Stimulated activated CD4-positive, alpha-beta T cell treated with anti-CD3 and anti-CD28 coated beads, Interleukin-1b, Interleukin-23, amount 100 ng/mL, for 4 hours (primary cell): ENCODE data around the gene CREBBP.

Source experiments
- DNase-seq, 2 donors: peaks; one replicate each; pipeline ENCODE4 v3.0.0-alpha.2; 2020; ENCODE audit warnings: low read depth in 2 of 2

The CREBBP gene

DNA sequence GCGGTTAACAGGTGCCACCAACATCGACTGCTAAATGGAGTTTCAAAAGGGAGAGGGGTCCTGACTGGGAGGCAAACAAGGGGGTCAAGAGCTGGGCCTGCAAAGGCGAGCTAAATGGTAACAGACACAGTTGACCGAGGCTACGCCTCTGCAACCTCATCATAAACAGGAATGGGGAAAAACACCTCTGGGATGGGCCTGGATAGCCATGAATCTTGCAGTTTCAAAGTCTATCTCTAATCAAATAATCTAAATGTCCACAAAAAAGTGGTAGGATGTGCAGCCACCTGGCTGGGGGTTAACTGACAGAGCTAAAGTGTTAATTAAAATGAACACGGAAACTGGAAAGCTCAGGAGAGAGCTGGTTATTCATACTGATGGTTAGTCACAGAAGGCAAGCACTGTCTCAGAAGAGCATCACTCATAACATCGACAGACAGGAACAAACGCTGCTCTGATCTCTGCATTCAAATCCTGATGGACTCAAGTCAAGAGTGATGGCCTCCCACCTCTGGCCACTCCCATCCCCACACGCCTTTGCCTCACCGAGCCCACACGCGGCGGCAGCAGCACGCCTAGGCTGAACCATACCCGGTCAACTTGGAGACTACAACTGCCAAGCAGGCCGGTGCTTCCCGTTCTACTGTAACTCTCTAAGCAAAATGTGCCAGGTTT lies 56.3 kb downstream of the CREBBP start:
- DNase-seq, result no peak

DNA sequence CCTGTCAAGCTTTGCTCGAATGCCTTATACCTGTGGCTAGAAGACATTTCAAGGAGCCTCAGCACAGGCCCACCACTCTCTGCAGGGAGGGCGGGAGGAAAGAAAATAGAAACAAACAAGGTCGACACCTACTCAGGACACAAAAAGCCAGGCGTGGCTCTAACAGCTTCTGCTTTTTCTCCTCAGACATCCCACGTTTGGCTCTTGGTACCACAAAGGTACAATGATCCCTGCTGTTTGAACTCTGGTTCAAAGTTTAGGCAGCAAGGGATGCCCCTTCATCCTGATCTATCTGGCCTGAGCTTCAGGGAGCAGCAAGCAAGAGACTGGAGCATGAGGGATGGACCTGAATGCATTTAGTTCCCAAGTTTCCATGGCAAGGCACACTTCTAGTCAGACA lies 57.1 kb downstream of the CREBBP start:
- DNase-seq, result no peak

DNA sequence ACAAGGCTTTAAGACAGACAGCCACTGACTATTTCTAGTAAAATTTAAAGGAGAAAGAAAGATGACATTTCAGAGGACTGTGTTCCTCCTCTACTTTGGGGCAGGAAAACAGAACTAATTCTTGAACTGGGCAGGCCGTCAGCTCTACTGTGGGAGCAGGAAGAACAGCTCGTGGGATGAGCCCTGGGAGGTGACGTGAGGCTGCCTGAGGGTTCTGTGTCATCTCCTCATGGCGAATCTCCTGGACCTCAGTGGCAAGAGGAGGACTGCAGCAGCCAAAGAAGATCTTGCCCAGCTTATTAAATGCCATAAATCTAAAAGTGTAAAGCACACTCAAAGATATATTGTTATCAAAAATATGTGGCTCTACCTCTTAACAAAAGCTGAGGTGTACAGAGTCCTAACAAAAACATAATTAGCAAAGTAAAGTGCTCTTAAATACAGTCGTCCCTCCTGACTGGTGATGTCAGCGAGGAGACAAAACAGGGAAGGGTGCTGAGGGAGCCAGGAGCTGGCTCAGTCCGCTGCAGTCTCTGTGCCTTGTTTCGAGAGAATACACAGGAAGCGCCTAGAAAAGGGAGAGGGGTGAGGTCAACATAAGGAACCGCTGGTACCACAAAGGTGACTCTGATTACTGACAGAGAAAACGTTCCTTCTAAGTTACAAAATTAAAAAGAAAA lies 58.0 kb downstream of the CREBBP start:
- DNase-seq, result no peak

DNA sequence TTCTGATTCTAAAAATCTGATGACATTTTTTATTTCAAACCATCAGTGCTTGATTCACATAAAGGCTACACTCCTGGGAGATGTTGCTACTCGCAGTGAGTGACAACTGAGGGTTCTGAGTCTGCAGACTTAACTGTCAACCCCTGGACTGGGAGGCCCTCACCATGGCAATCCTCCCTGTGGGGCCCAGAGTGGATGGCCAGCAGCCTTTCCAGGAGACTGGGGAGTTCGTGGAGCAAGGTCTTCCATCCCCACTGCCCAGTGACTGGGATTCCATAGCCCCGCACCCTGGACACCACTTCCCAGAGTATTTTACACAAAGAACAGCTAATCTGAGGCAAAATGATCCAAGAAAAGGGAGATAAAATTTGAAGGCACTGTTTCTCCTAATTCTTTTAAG lies 59.3 kb downstream of the CREBBP start:
- DNase-seq, result no peak

DNA sequence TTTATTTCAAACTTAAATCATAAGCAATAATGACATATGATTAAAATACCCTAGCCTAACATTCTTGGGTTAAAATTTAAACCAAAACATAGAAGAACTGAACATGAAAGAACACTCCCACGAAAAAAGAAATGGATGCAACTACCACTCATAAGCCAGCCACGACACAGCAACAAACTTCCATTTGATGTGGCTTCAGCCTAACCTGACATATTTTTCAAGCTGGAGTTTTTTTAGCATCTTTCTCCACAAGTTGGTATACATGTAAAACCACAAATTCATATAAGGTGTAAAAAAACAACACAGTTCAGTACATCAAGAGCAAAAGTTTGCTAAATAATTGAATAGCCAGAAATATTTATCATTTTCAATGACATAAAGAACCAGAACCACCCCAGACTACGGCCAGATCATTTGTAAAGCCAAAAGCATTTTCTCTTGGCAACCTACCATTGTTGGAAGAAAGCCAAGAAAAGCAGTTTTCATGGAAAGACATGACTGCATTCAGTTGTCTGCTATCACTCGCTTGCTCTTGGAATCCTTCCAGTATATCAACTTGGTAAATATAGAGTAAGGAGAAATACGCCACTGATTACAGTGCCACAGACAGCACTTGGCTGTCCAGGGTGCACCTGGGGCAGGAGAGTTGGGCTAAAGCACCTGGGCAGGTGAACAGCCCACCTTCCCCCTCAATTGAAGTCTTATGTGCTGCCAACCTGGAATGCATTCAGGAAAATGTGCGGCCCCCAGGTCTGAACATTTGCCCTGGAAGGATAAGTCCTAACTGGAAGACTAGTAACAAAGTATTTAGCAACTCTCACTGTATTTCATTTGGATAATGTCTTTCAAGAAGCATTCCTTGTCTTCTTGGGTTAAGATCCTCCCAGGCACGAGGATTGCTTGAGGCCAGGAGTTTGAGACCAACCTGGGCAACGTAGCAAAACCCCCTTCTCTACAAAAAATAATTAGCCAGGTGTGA lies 60.5 kb downstream of the CREBBP start:
- DNase-seq, result no peak

DNA sequence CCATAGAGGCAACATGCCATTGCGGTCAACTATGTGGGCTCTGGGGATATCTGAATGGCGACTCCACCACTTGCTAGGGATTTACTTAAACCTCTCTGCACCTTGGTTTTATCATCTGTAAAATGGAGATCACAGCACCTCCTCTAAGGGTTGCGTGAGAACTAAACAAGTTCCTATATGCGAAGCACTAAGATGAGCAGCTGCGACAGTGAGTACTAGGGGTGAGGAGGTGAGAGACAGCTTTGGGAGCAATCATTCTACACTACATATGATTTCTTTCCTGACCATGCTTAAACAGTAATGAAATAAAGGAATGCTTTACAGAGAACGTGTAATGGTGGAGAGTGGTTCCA lies 61.4 kb downstream of the CREBBP start:
- DNase-seq, result no peak

DNA sequence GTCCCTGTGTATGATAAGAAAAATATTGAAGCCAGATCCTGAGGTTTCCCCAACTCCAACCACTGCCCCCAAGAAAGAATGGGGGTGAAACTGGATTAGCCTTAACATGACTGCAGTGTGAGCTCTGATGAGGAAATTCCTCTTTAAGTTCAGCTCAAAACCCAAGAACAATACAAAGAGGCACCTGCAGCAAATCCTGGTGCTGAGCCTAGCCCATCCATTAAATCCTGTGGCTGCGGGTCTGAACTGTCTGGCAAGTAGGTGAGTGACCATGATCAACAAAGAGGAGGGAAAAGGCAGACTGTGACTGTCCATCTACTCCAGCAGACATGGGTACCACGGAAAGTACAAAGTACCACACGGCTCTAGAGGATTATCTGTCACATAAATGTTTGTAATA lies 64.2 kb downstream of the CREBBP start:
- DNase-seq, result no peak

DNA sequence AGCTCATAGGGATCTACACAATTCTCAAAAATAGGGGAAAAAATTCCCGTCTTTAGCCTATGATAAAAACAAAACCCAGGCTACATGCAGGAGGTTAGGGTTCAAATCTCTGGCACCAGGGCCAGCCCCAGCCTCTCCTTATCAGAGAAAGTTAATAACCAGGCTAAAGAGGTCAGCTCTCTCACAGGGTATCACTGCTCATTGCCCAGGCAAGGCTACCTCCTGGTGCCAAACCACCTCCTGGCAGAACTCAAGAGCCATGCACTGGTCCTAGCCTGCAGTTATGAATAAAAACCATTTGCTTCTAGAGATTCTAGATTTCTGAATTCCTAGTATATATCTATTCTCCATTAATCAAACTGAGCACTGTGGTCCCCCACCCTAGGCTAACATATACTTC lies 65.8 kb downstream of the CREBBP start:
- DNase-seq, result no peak

DNA sequence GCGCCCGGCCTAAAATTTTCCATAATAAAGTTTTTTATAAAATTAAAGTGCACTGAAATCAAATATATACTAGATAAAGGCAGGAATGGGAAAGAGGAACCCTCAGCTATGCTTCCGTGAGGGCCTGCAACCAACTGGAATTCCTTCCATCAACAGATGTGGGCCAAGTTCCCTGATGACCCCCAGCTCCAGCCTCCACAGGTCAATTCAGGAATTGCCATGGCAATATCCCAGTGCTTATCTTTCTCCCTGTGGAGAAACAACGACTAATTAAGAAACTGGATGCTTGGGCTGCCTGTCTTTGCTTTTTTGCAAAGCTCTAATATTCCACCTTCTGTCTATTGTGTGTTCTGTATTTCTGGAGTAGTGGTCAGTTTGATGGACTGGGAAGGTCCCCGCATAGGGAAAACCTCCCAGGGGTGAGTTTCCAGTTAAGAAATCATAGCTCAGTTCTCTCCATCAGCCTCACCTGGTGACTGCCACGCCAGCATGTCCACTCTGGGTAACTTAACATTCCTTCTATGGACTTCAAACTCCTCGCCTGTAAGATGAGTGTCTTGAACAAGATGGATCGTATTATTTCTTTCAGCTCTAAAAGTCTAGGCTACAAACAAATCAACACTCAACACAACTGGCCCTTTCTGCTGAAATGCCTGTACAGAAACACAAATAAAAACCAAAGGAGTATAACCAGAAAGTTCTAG lies 67.9 kb downstream of the CREBBP start:
- no peak for DNase-seq

DNA sequence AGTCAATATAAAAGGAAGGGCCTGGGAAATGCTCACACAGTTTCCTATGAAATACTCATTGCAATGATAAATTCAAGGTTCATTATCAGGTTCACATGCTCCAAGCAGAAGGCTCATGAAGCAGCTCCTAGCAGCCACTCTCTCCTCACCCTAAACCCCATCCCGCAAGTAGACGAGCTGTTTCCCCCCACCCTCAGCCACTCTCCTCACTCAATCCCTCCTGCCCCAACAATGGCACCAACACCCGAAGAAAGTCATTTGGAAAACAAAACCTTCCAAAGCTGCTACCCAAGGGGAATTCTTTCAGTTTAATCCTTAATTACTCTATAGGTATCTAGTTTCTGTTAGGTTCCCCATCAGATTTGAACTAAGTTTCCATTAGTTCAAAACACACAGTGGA lies 69.7 kb downstream of the CREBBP start:
- DNase-seq, result no peak

DNA sequence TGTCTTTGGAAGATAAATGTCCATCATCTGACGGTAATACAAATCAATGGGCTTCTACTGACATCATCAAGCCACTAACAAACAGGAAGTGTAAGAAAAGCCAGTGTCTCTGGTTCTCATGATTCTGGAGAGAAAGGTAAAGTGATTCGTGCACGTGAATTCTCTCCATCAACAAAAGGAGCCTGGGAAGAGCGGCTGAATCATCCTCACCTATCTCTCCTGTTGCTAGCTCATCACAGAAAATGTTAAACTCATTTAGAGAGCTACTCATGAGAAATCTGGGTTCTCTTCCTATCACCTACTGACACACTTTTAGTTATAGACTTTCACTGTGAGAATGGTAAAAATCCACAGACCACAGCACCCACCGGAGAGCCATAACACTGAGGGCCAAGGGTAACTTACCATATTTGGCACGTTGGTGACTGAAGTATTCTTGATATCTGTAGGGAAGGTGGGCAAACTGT lies 70.3 kb downstream of the CREBBP start:
- DNase-seq, result no peak

DNA sequence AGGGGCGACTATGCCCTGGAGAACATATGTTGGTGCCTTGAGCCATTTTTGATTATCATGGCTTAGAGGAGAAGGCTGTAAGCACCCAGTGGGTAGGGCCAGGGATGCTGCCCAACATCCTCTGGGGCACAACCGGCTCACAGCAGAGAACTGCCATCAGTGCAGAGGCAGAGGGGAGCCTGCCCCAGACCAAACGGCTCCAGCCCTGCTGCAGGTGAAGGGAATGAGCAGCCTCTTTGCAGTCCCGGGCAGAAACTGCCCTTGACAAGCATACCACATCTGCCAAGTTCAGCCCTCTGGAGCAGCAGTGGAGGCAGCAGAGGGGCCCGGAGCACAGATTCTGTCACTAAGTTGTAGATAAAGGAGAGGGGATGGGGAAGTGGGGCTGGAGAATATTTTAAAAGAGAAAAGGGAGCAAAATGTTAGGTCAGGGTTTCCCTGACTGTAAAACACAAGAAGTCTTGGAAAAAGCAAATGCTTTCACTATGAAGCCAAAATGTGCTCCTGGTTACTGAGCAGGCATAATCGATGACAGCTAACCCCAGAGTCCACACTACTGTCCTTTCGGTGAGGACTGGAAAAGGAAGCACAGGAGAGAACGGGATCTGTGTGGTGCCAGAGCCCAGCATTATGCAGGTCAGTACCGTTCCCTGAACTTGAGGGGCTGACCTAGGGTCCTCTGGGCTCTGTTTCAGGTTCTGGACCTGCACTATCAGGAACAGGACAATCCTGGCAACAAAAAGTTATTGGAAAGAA lies 72.0 kb downstream of the CREBBP start:
- no peak for DNase-seq

DNA sequence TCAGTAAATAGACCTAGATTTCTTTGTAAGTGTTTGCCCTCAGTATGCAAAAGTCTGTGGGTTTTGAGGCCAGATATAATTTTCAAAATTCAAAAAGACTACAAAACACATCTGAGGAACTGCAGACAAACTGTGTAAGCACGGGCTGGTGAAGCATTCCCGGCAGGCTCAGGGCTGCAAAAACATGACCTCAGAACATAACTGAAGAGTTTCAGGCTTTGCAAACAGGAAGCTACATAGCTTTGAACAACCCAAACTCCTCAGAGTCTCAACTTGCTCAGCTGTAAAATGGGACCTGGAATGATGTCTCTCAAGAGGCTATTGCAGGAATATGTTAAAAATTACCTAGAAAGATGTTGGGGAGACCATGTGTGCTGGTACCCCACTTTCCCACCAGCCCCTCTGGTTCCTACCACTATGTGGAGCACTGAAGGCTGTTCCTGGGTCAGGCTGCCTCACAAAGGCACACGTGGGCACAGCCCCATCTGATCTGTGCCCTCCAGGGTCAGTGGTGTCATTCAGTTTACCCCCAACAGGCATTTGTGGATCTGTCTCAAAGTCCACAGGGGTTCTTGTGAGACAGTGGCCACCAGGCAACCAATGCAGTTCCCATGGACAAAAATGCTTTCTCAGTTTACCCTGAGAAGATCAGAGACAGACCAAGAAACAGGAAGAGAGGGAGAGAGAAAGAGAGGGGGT lies 72.9 kb downstream of the CREBBP start:
- no peak for DNase-seq

DNA sequence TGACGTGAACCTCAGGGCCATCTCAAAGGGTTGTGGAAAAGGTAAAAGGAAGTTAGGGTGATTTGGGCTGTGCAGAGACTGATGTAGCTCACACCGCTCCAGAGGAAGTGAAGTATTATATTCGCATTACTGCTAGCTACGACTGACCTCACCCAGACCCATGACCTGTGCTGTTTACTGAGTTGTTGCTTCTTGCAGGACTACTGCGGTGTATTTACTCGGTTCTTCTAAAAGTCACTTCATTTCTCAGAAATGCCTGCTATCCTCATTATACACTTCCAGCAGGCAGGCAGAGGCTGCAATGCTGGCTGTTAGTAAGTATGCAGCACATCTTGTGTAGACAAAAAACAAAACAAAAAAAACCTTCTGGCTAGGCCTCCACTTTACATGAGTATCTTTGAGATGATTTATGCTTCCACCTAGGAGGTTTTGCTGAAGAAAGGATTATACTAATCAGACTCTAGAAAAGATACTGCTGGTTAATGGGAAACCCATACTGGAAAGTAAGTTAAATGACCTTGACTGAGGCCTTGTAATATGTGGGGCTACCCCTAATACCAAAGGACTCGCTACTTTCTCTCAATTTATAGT lies 76.0 kb downstream of the CREBBP start:
- no peak for DNase-seq

DNA sequence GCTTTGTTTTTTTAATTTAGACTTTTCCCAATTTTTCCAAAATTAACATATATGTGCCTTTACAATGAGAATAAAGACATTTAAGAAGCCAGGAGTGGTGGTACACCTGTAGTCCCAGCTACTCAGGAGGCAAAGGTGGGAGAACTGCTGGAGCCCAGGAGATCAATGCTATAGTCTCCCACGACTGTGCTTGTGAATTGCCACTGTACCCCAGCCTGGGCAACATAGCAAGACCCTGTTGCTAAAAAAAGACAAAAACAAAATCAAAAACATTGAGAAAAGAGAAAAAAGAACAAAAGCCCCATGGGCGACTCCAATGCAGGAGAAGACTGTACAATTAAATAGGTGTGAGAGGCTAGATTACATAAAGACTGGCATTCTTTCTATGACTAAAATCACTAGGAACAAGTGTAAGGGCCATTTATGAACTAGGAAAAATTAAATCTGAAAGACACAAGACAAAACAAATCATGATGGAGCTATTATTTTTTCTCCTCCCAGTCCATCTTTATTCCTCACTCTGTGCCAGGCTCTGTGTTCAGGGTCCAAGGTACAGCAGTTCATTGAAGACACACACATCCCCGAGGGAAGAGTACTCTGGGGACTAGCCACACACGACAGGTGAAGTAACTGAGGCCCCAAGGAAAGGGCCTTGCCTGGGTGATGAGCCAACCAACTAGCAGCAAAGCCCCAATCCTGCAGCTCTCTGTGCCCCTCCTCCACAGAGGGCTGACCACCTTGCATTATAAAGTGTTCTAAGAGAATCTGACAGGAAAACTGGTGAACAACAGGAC lies 79.8 kb downstream of the CREBBP start:
- no peak for DNase-seq

DNA sequence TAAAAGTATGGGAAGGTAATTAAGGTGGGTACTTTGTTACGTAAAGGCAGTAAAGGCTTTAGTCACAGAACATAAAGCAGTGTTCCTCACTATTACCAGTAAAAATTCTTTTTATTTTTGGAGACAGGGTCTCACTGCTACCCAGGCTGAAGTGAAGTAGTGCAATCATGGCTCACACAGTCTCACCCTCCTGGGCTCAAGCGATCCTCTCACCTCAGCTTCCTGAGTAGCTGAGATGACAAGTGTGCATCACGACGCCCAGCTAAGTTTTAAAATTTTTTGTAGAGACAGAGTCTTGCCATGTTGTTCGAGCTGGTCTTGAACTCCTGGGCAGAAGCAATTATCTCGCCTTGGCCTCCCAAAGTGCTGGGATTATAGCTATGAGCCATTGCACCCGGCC lies 80.5 kb downstream of the CREBBP start:
- no peak for DNase-seq

DNA sequence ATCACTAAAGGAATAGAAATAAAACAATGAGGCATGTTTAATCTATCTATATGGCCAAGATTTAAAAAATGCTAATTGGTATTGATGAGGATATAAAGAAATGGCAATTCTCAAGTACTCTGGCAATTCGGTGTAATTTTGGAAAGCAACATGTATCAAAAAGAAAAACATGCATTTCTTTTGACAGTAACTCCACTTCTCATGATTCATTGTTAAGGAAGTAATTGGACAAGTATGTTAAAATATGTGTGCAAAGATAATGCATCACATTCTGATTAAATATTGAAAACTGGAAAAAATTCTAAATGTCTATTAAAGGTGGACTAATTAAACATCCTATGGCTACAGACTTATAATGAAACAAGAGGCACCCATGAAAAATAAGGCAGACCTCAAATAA lies 81.2 kb downstream of the CREBBP start:
- no peak for DNase-seq

DNA sequence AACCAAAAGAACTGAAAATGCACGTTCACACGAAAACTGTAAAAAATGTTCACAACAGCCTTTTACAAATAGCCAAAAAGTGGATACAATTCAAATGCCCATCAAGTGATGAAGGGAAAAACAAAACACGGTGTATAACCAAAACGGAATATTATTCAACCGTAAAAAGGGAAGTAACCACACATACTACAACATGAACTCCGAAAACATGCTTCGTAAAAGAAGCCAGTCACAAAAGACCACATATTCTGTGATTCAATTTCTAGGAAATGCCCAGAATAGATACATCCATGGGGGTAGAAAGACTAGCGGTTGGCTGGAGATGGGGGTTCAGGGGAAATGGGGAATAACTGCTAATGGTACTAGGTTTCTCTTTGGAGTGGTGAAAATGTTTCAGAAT lies 81.7 kb downstream of the CREBBP start:
- no peak for DNase-seq
